ENCODE results near the gene MAZ. TPM values are rescaled to one million over a fixed set of nuclear protein-coding genes. Genes with fewer than 3 reads are reported as not detected.
"Not testable (repeated sequence)": the region's sequence is repeated elsewhere in the genome, so short reads cannot be mapped to it uniquely, and the experiment has no call there.

The MAZ gene
- polyA plus RNA-seq, 1 of the 3 experiments (the other 2 are of a cell fraction) = 163 TPM

DNA sequence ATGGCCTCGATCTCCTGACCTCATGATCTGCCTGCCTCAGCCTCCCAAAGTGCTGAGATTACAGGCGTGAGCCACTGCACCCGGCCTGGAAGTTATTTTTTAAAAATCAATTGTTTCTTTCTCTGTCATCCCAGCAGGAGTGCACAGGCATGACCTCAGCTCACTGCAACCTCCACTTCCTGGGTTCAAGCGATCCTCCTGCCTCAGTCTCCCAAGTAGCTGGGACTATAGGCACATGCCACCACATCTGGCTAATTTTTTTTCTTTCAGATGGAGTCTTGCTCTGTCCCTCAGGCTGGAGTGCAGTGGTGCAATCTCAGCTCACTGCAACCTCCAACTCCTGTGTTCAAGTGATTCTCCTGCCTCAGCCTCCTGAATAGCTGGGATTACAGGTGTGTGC, 19.2 kb upstream of the MAZ start:
- 90% methylated on average over 4 of the region's 4 CpGs for WGBS (ENCODE audit: low lambda C conversion rate)
- H3K4me1 ChIP-seq (ENCODE audit: control insufficient read depth in 1 of 2, insufficient read depth in 2 of 2, low read depth in 1 of 2, low read length in 1 of 2); H3K27ac ChIP-seq (ENCODE audit: low read depth in 2 of 2, low read length in 1 of 2); H3K36me3 ChIP-seq (replicated peaks in 1 of 2; ENCODE audit: control insufficient read depth in 1 of 2, insufficient read depth in 2 of 2, low read length in 1 of 2); H2AFZ ChIP-seq (ENCODE audit: low read depth); H3K9me3 ChIP-seq; H3K9ac ChIP-seq; H3K4me3 ChIP-seq (ENCODE audit: low read depth in 2 of 2, low read length in 1 of 2); H3K27me3 ChIP-seq (ENCODE audit: insufficient read depth); H4K20me1 ChIP-seq (ENCODE audit: insufficient read depth); H3K9me2 ChIP-seq; H3F3A ChIP-seq (replicated peaks; ENCODE audit: insufficient read depth); POLR2A ChIA-PET; H3K4me2 ChIP-seq; DNase-seq: not testable (repeated sequence)
- peaks cover 16% of the 10 kb centered on the region for H3K79me2 ChIP-seq (ENCODE audit: insufficient read depth)
- CTCF ChIA-PET = interaction anchor here (1.5 kb wide), 1 partner anchor 245 kb away, joined by 4 read pairs; no protein-coding TSS in a partner anchor

- no peak for DNase-seq
- H2AFZ ChIP-seq (ENCODE audit: low read depth) = peak overlapping the region; percentile 96
- H3K4me1 ChIP-seq (ENCODE audit: control insufficient read depth in 1 of 2, insufficient read depth in 2 of 2, low read depth in 1 of 2, low read length in 1 of 2) = peaks cover 0 to 11% of the 10 kb centered on the region in 2 experiments; a peak in 1 of 4 replicates
- no peaks in the 10 kb centered on the region for H3K27me3 ChIP-seq (ENCODE audit: insufficient read depth)
- 94% methylated on average over 11 of the region's 20 CpGs for WGBS (ENCODE audit: low lambda C conversion rate)
- H3K9me3 ChIP-seq = no peaks in the 10 kb centered on the region
- H4K20me1 ChIP-seq (ENCODE audit: insufficient read depth) = no peaks in the 10 kb centered on the region; the same call in 1 of the 2 replicates
- CTCF ChIA-PET = interaction anchor here (0.7 to 3.0 kb wide), 28 partner anchors 10 to 301 kb away, joined by 3 to 22 read pairs (median 4); partner anchors contain the start of genes CDIPT, HIRIP3, MVP and PAGR1
- H3K79me2 ChIP-seq (ENCODE audit: insufficient read depth) = peaks cover 42% of the 10 kb centered on the region
- peak overlapping the region; percentile 72 for H3K9ac ChIP-seq
- no peaks in the 10 kb centered on the region for H3K36me3 ChIP-seq (replicated peaks in 1 of 2; ENCODE audit: control insufficient read depth in 1 of 2, insufficient read depth in 2 of 2, low read length in 1 of 2)
- H3K9me2 ChIP-seq = no peaks in the 10 kb centered on the region
- peak overlapping the region; percentile 87 for H3K4me2 ChIP-seq
- H3F3A ChIP-seq (replicated peaks; ENCODE audit: insufficient read depth) = no peaks in the 10 kb centered on the region
- H3K4me3 ChIP-seq (ENCODE audit: low read depth in 2 of 2, low read length in 1 of 2) = peak overlapping the region; percentile 61 to 87
- peak overlapping the region; percentile 58 to 91 for H3K27ac ChIP-seq (ENCODE audit: low read depth in 2 of 2, low read length in 1 of 2)
- POLR2A ChIA-PET = interaction anchor here (0.6 to 1.4 kb wide), 10 partner anchors 13 to 276 kb away, joined by 3 to 19 read pairs (median 3); partner anchors contain the start of genes ALDOA, KCTD13, MAZ and PAGR1
- no peak for TF ChIP-seq CTCF (IDR thresholded peaks at IDR 0.05)
- TF ChIP-seq, protein P1, sequence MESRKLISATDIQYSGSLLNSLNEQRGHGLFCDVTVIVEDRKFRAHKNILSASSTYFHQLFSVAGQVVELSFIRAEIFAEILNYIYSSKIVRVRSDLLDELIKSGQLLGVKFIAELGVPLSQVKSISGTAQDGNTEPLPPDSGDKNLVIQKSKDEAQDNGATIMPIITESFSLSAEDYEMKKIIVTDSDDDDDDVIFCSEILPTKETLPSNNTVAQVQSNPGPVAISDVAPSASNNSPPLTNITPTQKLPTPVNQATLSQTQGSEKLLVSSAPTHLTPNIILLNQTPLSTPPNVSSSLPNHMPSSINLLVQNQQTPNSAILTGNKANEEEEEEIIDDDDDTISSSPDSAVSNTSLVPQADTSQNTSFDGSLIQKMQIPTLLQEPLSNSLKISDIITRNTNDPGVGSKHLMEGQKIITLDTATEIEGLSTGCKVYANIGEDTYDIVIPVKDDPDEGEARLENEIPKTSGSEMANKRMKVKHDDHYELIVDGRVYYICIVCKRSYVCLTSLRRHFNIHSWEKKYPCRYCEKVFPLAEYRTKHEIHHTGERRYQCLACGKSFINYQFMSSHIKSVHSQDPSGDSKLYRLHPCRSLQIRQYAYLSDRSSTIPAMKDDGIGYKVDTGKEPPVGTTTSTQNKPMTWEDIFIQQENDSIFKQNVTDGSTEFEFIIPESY (IDR thresholded peaks at IDR 0.05; ENCODE audit: borderline replicate concordance, low read depth) = no peak
- TF ChIP-seq YY1 (IDR thresholded peaks at IDR 0.05; ENCODE audit: low read depth) = no peak
- TF ChIP-seq EZH2phosphoT487 (IDR thresholded peaks at IDR 0.05; ENCODE audit: borderline replicate concordance, low read depth) = no peak
- no peak for TF ChIP-seq SMC3 (IDR thresholded peaks at IDR 0.05; ENCODE audit: low read depth, low read length)
- no peak for TF ChIP-seq EP300 (IDR thresholded peaks at IDR 0.05; ENCODE audit: borderline replicate concordance in 1 of 2, low read depth in 1 of 2, low read length in 1 of 2)
- TF ChIP-seq TEAD4 (IDR thresholded peaks at IDR 0.05; ENCODE audit: borderline replicate concordance, insufficient read depth) = no peak
- TF ChIP-seq TAF1 (IDR thresholded peaks at IDR 0.05; ENCODE audit: borderline replicate concordance, low read depth, low read length) = no peak
- TF ChIP-seq FOSL2 (IDR thresholded peaks at IDR 0.05; ENCODE audit: borderline replicate concordance, low read depth) = no peak
- no peak for TF ChIP-seq TCF12 (IDR thresholded peaks at IDR 0.05)
- TF ChIP-seq, protein P2, sequence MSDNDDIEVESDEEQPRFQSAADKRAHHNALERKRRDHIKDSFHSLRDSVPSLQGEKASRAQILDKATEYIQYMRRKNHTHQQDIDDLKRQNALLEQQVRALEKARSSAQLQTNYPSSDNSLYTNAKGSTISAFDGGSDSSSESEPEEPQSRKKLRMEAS (IDR thresholded peaks at IDR 0.05; ENCODE audit: low read depth) = no peak
- no peak for TF ChIP-seq USF1 (IDR thresholded peaks at IDR 0.05; ENCODE audit: borderline replicate concordance, low read depth)
- TF ChIP-seq CHD2 (IDR thresholded peaks at IDR 0.05; ENCODE audit: low read length, partially characterized antibody) = no peak
- TF ChIP-seq REST (IDR thresholded peaks at IDR 0.05; ENCODE audit: low read depth, low read length) = no peak
- TF ChIP-seq NFIC (IDR thresholded peaks at IDR 0.05; ENCODE audit: borderline replicate concordance) = no peak
- no peak for TF ChIP-seq POLR2AphosphoS5 (IDR thresholded peaks at IDR 0.05; ENCODE audit: low read depth, low read length)
- TF ChIP-seq, protein P3, sequence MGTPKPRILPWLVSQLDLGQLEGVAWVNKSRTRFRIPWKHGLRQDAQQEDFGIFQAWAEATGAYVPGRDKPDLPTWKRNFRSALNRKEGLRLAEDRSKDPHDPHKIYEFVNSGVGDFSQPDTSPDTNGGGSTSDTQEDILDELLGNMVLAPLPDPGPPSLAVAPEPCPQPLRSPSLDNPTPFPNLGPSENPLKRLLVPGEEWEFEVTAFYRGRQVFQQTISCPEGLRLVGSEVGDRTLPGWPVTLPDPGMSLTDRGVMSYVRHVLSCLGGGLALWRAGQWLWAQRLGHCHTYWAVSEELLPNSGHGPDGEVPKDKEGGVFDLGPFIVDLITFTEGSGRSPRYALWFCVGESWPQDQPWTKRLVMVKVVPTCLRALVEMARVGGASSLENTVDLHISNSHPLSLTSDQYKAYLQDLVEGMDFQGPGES (IDR thresholded peaks at IDR 0.05; ENCODE audit: low read depth, low read length) = no peak
Observed at GRCh38 chr16:29789775-29790182, 16.6 kb upstream of the MAZ start.
